Right hindlimb (tissue), 1 donor: Measurements from ENCODE around the gene CYRIA.

Experiments used
- DNase-seq: peaks from one replicate; pipeline ENCODE4 v3.0.0-alpha.2; 2018

CYRIA gene

DNA sequence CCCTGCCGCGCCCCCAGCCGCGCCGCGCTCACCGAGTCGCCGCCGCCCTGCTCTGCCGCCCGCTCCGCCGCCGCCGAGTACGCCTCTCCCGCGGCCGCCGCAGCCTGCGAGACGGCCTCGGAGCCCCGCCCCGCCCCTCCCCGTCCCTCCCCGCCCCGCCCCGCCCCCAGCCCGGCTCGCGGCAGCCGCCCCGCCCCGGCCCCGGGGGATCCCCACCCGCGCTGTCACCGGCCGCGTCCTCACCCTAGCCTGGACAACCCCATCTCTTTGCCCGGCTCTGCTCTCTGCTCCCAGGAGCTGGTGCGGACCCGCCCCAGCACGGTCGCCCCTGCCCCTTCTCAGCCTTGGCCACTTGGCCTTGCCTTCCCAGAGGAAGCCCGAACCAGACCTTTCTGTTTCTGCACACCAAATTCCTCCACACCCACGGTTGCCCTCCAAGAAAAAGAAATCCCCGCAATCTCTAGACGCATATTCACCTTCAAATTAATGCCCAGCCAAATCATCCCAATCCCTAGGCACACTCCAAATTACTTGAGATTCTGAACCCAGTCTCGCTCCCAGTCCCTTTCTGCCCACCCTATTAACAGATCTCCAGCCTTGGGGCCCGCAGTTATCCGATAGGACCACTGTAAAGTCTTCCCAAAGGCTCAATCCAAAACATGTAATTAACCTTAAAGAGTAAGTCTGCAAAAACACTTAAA, at the start of gene CYRIA:
Gene CYRIA (minus strand): TSS at position 87 of the 701 bp plus-strand sequence. CDS start 77,715 bp downstream, outside the sequence.
- peak; percentile 68 for DNase-seq

DNA sequence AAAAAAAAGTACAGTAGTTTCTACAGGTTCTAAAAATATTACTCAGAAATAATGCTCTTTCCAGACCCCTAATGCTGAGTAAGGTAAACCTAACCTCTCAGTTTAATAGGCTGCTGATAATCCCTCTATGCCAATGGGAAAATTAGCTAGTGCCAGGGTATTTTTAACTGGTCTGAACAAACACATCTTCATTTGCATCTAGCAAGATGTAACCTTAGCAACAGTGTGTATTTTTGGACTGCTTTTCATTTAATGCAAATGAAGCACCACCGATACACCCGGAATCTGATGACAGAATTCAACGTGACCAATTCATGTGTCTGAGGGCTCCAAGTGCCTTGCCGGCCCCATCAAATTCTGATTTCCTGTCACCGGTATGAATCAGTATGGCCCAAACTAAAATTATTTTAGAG, 47.4 kb upstream of the CYRIA start:
- no peak for DNase-seq

GRCh38 chr2:16709769-16710168, 44.1 kb upstream of the CYRIA start:
- no peak for DNase-seq

DNA sequence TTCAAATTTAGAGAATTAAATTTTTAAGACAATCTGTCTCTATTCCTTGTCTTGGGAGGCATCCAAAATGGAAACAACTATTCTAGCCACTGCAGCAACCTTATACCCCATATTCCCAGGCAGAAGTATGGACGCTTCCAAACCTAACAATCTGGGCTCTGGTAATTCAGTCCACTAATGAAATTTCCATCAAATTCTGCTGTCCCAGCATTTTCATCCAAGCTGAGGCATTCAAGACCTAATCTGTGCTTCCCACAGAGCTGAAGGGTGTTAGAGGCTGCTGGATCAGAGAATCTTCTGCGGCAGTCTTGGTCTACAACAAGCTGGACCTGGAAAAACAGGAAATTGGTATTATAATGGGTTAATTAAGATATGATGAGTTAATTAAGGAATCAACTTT, 42.5 kb upstream of the CYRIA start:
- DNase-seq: no peak

DNA sequence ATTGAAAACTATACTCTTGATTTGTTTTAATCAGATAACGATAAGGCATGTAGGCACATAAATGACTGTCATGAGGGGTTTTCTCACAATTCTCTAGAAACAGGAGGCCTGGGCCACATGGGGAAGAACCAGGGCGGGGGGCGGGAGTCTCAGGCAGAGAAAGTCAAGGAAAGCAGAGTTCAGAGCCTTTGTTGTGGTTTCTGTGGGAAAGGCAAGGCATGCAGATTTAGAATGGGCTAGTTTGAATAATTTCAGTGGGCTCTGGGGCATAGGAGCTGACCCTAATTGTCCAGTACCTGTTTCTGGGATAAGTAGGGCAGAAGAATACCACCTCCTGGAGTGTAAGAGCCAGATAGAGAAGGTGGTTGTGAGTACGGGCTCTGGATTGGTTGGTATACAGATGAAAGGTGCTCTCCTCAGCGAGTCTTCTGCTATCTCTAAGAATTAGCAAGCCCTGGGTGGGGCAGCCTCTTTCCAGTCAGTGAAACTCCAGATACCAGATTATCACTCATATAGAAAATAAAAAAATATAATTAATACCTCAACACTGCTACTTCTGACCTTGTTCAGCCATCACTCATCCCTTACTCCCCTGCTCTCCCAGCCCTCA, 41.5 kb upstream of the CYRIA start:
- no peak for DNase-seq

DNA sequence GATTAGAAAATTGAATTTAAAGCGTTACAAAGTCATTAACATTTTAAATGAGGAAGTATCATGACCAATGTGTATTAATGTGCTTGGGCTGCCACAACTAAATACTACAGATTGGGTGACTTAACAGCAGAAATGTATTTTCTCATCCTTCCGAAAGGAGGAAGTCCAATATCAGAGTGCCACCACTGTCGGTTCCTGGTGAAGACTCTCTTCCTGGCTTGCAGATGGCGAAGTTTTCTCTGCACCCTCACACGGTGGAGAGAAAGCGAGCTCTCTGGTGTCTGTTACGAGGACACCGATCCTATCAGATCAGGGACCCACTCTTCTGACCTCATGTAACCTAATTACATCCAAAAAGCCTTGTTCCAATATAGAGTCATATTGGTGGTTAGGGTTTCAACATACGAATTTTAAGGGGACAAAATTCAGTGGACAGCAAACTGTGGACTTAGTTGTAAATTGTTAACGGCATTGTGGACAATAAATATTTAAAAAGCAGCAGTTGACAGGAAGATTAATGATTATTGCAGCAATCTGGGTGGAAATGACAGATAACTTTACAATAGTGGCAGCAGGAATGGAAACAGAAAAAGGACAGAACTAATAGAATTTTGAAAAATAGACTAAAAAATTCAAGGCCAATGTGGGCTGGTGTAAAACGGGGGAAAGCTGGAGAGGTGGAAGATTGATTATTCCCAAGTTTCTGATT, 35.1 kb upstream of the CYRIA start:
- no peak for DNase-seq

DNA sequence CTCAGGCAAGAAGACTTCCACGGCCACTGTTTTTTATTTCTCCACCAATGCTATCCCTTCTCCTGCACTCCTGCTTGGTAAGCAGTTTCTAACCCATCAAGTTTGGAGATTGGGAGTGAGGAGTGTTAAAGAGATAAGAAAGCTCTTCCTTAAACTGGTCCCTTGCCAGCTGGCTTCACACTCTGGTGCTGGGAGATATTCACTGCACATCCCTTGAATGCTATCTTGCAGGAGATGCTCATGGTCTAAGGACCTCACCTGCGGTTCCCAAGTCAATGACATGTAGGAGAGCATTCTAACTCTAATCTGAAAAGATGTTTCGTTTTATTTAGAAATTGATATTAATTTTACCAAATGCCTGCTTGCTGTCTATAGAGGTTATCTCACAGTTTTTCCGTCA, 28.2 kb upstream of the CYRIA start:
- no peak for DNase-seq

DNA sequence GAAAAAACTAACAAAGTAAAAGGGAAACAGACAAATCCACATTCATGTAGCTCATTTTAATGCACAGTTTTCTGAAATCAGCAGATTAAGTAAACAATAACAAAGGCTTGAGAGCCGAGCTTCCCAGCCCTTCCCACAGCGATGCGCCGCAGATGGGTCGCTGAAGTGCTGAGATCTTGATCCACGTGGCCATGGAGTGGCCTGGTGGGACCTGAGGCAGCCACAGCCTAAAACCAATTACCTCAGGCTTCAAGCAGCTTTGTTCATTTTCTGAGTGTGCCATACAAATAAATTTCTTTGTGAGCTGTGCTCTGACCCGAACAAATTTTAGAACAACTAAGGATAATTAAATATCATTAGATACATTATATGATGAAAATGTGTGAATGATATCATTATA, 25.6 kb upstream of the CYRIA start:
- no peak for DNase-seq

DNA sequence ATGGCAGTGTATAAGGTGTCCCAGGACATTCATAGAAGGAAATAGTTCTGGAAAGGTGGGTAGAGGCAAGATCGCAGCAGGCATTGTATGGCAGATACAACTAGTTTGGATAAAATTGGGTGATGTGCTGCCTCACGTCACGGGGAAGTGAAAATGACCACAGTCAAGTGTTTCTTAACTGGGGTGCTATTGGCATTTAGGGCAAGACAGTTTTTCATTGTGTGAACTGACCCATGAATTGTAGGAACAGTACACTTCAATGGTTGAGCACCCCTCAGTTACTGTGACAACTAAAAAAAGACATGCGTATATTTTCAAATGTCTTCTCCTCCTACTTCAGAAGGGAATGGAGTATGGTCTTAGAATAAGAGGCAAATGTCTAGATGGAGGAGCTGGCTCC, 22.3 kb upstream of the CYRIA start:
- DNase-seq: no peak

DNA sequence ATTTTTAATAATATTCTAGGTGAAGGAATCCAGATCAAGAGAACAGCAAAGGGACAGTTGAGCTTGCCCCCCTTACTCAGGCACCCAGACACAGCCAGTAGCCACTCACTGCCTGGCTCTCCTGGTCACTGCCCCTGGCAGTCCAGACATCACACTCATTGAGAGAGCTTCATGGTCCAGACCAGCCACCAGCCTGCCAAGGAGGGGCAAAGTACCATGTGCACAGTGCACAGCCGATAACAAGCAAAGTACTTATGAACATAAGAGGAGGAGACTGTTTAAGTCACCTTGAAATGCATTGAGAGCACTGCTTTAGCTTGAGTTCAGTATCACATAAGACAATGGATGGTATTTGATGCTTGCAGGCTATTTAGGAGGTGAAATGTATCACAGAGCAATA, 21.6 kb upstream of the CYRIA start:
- DNase-seq: no peak

GRCh38 chr2:16686641-16687040, 21.0 kb upstream of the CYRIA start:
- no peak for DNase-seq

DNA sequence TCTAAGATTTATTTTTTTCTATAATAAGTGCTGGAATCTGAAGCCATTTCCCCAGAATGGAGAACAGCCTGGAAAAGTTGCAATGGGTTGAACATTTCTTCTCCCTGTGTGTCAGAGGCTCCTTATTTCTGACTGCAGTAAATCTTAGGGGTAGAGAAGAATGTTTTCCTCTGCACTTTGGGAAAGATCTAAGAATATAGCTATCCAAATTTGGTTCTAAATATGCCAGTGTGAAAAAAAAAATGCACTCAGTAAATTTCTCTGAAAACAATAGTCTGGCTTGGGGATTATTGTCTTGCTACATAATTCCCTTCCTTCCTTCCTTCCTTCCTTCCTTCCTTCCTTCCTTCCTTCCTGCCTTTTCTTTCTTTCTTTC, 19.7 kb upstream of the CYRIA start:
- no peak for DNase-seq

DNA sequence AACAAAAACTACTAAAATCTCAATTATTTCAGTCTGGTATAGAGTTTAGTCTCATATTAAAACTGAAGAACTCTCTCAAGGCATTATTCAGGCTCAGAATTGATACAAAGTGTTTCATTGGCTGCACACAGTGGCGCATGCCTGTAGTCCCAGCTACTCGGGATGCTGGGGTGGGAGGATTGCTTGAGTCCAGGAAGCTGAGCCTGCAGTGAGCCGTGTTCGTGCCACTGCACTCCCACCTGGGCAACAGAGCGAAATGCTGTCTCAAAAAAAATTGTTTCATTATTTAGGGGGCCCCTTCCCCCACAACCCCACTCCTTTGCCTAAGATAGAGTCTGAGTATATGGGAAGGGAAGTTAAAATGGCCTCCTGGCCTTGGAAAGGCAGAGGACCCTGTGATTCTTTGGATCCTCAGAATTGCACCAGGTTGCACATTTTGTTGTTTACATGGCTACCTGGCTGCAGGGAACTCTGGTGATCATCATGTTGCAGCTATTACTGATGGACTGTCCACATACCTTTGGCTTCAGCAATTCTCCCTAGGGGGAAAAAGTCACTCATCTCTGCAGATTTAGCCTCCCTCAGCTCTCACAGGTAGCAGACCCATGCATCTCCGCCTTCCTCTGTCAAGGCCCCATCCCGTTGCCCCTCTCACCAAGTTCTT, 19.2 kb upstream of the CYRIA start:
- DNase-seq: no peak

DNA sequence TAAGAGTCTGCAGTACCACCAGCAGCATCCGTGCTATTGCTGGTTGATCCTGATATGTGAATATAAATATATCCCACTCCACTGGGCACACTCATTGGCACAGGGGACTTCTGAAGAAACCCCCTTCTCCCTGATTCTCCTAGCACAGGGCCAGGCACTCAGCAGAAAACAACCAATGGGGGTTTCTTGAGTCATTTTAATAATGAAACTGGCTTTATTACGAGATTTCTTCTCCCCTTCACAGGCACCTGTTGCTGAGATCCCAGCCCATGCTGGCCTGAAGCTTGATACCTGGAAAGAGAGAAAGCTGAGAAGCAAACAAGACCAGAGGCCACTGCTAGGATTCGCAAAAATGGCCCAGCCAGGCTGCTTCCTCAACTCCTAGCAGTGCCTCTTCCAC, 17.9 kb upstream of the CYRIA start:
- no peak for DNase-seq

GRCh38 chr2:16682431-16683118, 16.9 kb upstream of the CYRIA start:
- DNase-seq: peak; percentile 81

- no peak for DNase-seq
These were observed 15.1 kb upstream of the CYRIA start for GRCh38 chr2:16680781-16681180.

- DNase-seq: no peak
These were observed 14.7 kb upstream of the CYRIA start for GRCh38 chr2:16680304-16680703.

DNA sequence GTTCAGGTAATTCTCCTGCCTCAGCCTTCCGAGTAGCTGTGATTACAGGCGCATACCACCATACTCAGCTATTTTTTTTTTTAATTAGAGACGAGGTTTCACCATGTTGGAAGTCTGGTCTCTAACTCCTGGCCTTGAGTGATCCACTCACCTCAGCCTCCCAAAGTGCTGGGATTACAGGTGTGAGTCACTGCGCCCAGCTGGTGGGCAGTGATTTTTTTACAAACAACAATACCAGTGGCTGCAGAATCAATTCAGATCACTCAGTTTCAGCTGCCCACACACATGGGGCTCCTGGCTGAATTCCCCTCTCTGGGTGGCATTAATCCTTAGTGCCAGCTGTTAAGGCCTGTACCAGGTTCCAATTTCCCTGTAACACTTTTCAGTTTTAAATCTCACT, 13.3 kb upstream of the CYRIA start:
- DNase-seq: no peak

- DNase-seq: no peak
These were observed 12.2 kb upstream of the CYRIA start for GRCh38 chr2:16677875-16678274.

- no peak for DNase-seq
These were observed 10.1 kb upstream of the CYRIA start for GRCh38 chr2:16675781-16676180.

DNA sequence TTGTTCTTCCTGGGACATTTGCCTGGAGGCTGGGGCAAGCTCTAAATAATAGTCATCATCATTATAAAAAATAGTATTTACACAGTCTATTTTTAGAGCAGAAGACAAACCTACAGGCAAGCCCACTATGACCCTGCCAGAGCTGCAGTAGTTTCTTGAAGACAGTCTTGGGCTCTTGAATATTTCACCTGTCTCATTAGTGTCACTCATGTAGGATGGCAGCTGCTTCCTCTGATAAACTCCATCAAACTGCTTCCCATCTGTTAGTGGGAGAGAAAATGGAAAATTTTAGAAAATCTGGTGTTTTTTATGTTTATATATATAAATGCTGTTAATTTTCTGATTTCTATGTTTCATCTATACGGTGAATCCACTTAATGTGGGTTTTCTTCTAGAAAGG, 8.5 kb upstream of the CYRIA start:
- no peak for DNase-seq

GRCh38 chr2:16671760-16672159, 6.1 kb upstream of the CYRIA start:
- DNase-seq: no peak

DNA sequence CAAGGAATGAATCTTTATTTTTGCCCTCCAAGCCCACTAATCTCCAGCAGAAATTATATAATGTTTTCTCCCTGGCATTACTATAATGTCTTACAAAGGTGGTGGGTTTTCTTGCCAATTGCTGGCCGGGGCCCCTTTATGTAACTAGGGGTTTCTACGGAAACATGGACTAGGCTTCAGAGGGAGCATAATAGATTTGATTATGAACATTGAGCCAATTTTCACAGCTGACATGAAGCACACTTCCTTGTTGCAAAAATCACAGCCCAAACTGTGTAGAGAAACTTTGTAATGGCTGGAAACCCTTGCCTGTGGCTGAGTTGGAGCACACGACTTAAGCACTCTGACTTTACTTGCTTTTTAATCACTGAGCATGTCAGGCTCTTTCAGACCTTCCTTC, 3.8 kb upstream of the CYRIA start:
- DNase-seq: no peak
